ENCODE measurements around the gene PAX5. TPM values are rescaled to one million over a fixed set of nuclear protein-coding genes. Genes with fewer than 3 reads are reported as not detected.

Gene PAX5
- total RNA-seq, 1 donor from 2014 or later: 0.32 TPM

- intact Hi-C loops (cut with micrococcal nuclease): no loop called here
These were observed 122.3 kb downstream of the PAX5 start for GRCh38 chr9:36911601-36912412.

- intact Hi-C loops (cut with micrococcal nuclease): no loop called here
These were observed 123.0 kb downstream of the PAX5 start for GRCh38 chr9:36911037-36911436.

- intact Hi-C loops (cut with micrococcal nuclease): no loop called here
These were observed 127.6 kb downstream of the PAX5 start for GRCh38 chr9:36906492-36906891.

- intact Hi-C loops (cut with micrococcal nuclease): no loop called here
These were observed 128.7 kb downstream of the PAX5 start for GRCh38 chr9:36905101-36906066.

GRCh38 chr9:36903541-36904435 is 130.3 kb downstream of the PAX5 start:
- intact Hi-C loops (cut with micrococcal nuclease): loop anchor here (2.0 kb wide), 1 partner anchor 25 kb away; no protein-coding TSS in a partner anchor

GRCh38 chr9:36902861-36903524 is 131.1 kb downstream of the PAX5 start:
- intact Hi-C loops (cut with micrococcal nuclease): loop anchor here (2.0 kb wide), 1 partner anchor 26 kb away; no protein-coding TSS in a partner anchor

- intact Hi-C loops (cut with micrococcal nuclease): loop anchor here (2.0 kb wide), 1 partner anchor 27 kb away; no protein-coding TSS in a partner anchor
These were observed 131.9 kb downstream of the PAX5 start for GRCh38 chr9:36902080-36902716.

- intact Hi-C loops (cut with micrococcal nuclease): no loop called here
These were observed 132.5 kb downstream of the PAX5 start for GRCh38 chr9:36901528-36901927.

- intact Hi-C loops (cut with micrococcal nuclease): no loop called here
These were observed 133.2 kb downstream of the PAX5 start for GRCh38 chr9:36900856-36901220.

- intact Hi-C loops (cut with micrococcal nuclease): no loop called here
These were observed 133.8 kb downstream of the PAX5 start for GRCh38 chr9:36900136-36900855.

- intact Hi-C loops (cut with micrococcal nuclease): no loop called here
These were observed 134.7 kb downstream of the PAX5 start for GRCh38 chr9:36899406-36899805.

GRCh38 chr9:36898431-36899020 is 135.5 kb downstream of the PAX5 start:
- intact Hi-C loops (cut with micrococcal nuclease): no loop called here

- intact Hi-C loops (cut with micrococcal nuclease): no loop called here
These were observed 136.6 kb downstream of the PAX5 start for GRCh38 chr9:36897478-36897877.

GRCh38 chr9:36897019-36897418 is 137.0 kb downstream of the PAX5 start:
- intact Hi-C loops (cut with micrococcal nuclease): no loop called here

GRCh38 chr9:36896296-36896695 is 137.8 kb downstream of the PAX5 start:
- intact Hi-C loops (cut with micrococcal nuclease): no loop called here

- intact Hi-C loops (cut with micrococcal nuclease): no loop called here
These were observed 138.3 kb downstream of the PAX5 start for GRCh38 chr9:36895744-36896260.

GRCh38 chr9:36894695-36895310 is 139.3 kb downstream of the PAX5 start:
- intact Hi-C loops (cut with micrococcal nuclease): no loop called here

- intact Hi-C loops (cut with micrococcal nuclease): no loop called here
These were observed 140.2 kb downstream of the PAX5 start for GRCh38 chr9:36893911-36894310.

Measured in T-helper 1 cell treated with Interleukin-12 subunit alpha and Interleukin-12 subunit beta and Interleukin-4 antibody, amounts not matched to agents 30 ng/mL and 1 ng/mL, for 36 hours (primary cell).